B cell (primary cell): ENCODE data around the gene LIPN. TPM values are rescaled to one million over a fixed set of nuclear protein-coding genes. Genes with fewer than 3 reads are reported as not detected.

Source experiments
- ATAC-seq: fragments of 200-7000 bp; cut with Tn5 transposase; one replicate; pipeline ENCODE4 v1.10.0; 2021; ENCODE audit warnings: low read depth, mild to moderate bottlenecking, moderate number of reproducible peaks, moderate library complexity
- CTCF ChIA-PET: fragments of 350-600 bp; sonication (Branson Sonifier 250); formaldehyde crosslinking; loops from one replicate; lab custom pipeline; 2021; ENCODE audit warnings: antibody characterized with exemption, inconsistent platforms; lab: Charles Lee
- POLR2A ChIA-PET: fragments of 350-600 bp; sonication (Branson Sonifier 250); formaldehyde crosslinking; loops from one replicate; lab custom pipeline; 2021; ENCODE audit warnings: antibody characterized with exemption; lab: Charles Lee
- DNase-seq: peaks from one replicate; pipeline ENCODE4 v3.0.0; 2013
- H2AFZ ChIP-seq: 2 replicates; pipeline ENCODE4 v1.6.1; 2012; ENCODE audit warnings: mild to moderate bottlenecking, low read depth, low read length; ENCODE audit not compliant: insufficient read depth, poor library complexity, severe bottlenecking
- H3K27ac ChIP-seq, 2 donors: 1 replicate in 1 of 2; 2 replicates in 1 of 2; pipeline ENCODE4 v1.5.1; 2012 to 2013; ENCODE audit warnings: low read length in 2 of 2, mild to moderate bottlenecking in 2 of 2, moderate library complexity in 1 of 2
- H3K27me3 ChIP-seq, 4 experiments: fragments of 200-600 bp in 1 of 4; sonication (generic) in 1 of 4; replicated peaks in 1 of 4; 1 replicate in 2 of 4; 2 replicates in 2 of 4; pipeline versions ENCODE4 v1.6.1 to v1.7.0; 2013 to 2016; ENCODE audit warnings: low read length in 3 of 4, mild to moderate bottlenecking in 2 of 4, mixed read lengths in 1 of 4, moderate library complexity in 1 of 4; ENCODE audit not compliant: insufficient read depth in 4 of 4, control insufficient read depth in 3 of 4; ENCODE audit errors: control extremely low read depth in 1 of 4
- H3K36me3 ChIP-seq, 2 experiments: replicated peaks in 1 of 2; 1 replicate in 1 of 2; 2 replicates in 1 of 2; pipeline versions ENCODE4 v1.6.1 to v1.7.1; 2013; ENCODE audit warnings: low read length in 1 of 2; ENCODE audit not compliant: insufficient read depth in 2 of 2, control insufficient read depth in 1 of 2; ENCODE audit errors: control extremely low read depth in 1 of 2, extremely low read depth in 1 of 2
- H3K4me1 ChIP-seq, 2 donors: fragments of 200-600 bp in 1 of 2; sonication (generic) in 1 of 2; 1 replicate in 1 of 2; 2 replicates in 1 of 2; pipeline versions ENCODE4 v1.5.1 to v1.6.1; 2013 to 2017; ENCODE audit warnings: low read length in 2 of 2; ENCODE audit not compliant: control insufficient read depth in 2 of 2, insufficient read depth in 2 of 2
- H3K4me2 ChIP-seq: replicated peaks from 2 replicates; pipeline ENCODE3; 2012; ENCODE audit warnings: mild to moderate bottlenecking, low read depth, low read length; ENCODE audit not compliant: poor library complexity, severe bottlenecking
- H3K4me3 ChIP-seq, 5 experiments: fragments of 200-600 bp in 1 of 5; sonication (generic) in 1 of 5; 1 replicate in 3 of 5; 2 replicates in 2 of 5; pipeline versions ENCODE4 v1.5.1 to v1.7.0; 2011 to 2016; ENCODE audit warnings: low read length in 4 of 5, mild to moderate bottlenecking in 4 of 5, low read depth in 2 of 5, control low read depth in 1 of 5, moderate library complexity in 1 of 5; ENCODE audit not compliant: insufficient read depth in 1 of 5; ENCODE audit errors: control extremely low read depth in 1 of 5, extremely low read depth in 1 of 5
- H3K79me2 ChIP-seq: fragments of 200-600 bp; sonication (generic); one replicate; pipeline ENCODE4 v1.6.0; 2016; ENCODE audit warnings: low read length; ENCODE audit not compliant: control insufficient read depth, insufficient read depth
- H3K9ac ChIP-seq: fragments of 200-600 bp; sonication (generic); 2 replicates; pipeline ENCODE4 v1.6.1; 2017; ENCODE audit warnings: mild to moderate bottlenecking, low read length, moderate library complexity
- H3K9me3 ChIP-seq, 3 donors: one replicate each; pipeline versions ENCODE4 v1.6.1 to v1.7.1; 2013; ENCODE audit warnings: low read length in 2 of 3; ENCODE audit not compliant: control insufficient read depth in 2 of 3, insufficient read depth in 1 of 3; ENCODE audit errors: control extremely low read depth in 1 of 3
- H4K20me1 ChIP-seq: 2 replicates; pipeline ENCODE4 v1.6.0; 2012; ENCODE audit warnings: mild to moderate bottlenecking, low read length; ENCODE audit not compliant: insufficient read depth, control insufficient read depth, poor library complexity, severe bottlenecking
- H3K27ac Mint-ChIP-seq: one replicate; pipeline ENCODE4 v1.8.0; 2021; ENCODE audit warnings: mixed read lengths
- H3K27me3 Mint-ChIP-seq: one replicate; pipeline ENCODE4 v1.8.0; 2021; ENCODE audit warnings: mixed read lengths
- H3K4me1 Mint-ChIP-seq: one replicate; pipeline ENCODE4 v1.8.0; 2021; ENCODE audit warnings: mixed read lengths
- H3K4me3 Mint-ChIP-seq: one replicate; pipeline ENCODE4 v1.8.0; 2021; ENCODE audit warnings: mixed read lengths
- H3K9me3 Mint-ChIP-seq: one replicate; pipeline ENCODE4 v1.8.0; 2022; ENCODE audit warnings: mixed read lengths; ENCODE audit not compliant: insufficient read depth
- EZH2 ChIP-seq: IDR thresholded peaks from 2 replicates; pipeline ENCODE4 v1.6.1; 2012; ENCODE audit warnings: borderline replicate concordance, low read depth, mild to moderate bottlenecking, moderate library complexity, low read length; ENCODE audit not compliant: insufficient read depth, poor library complexity, severe bottlenecking
- WGBS: methylation state at CpG from one replicate; pipeline ENCODE4 v1.1.5; 2013; ENCODE audit warnings: missing lambda C conversion rate; ENCODE audit not compliant: insufficient coverage; 5-methylcytosine and 5-hydroxymethylcytosine counted together
- intact Hi-C: fragments of 100-400 bp; cut with micrococcal nuclease; formaldehyde crosslinking; loops from one replicate; pipeline ENCODE4 v1.10.0; 2022
- polyA plus RNA-seq: library from polyadenylated mRNA; depleted of rRNA; stranded (reverse); fragments of >200 nt; gene quantifications from 2 replicates; pipeline ENCODE4 v1.2.3, GENCODE V29; 2012
- total RNA-seq, 2 donors: library from RNA; stranded (reverse); fragments of 120-200 nt in 1 of 2; gene quantifications; 1 replicate in 1 of 2; 2 replicates in 1 of 2; pipeline versions ENCODE4 v1.2.3 to v1.2.4, GENCODE V29; 2013 to 2022
- TF ChIP-seq, protein P1 (sequence below): fragments of 200-600 bp; IDR thresholded peaks from one replicate; pipeline ENCODE4 v1.8.0; 2022; ENCODE audit warnings: antibody characterized with exemption, mild to moderate bottlenecking

LIPN gene
- total and polyA plus RNA-seq, 2 donors (not counting 1 experiment from before 2014, with no cell fraction given): 0.12 TPM; not detected in 1

DNA sequence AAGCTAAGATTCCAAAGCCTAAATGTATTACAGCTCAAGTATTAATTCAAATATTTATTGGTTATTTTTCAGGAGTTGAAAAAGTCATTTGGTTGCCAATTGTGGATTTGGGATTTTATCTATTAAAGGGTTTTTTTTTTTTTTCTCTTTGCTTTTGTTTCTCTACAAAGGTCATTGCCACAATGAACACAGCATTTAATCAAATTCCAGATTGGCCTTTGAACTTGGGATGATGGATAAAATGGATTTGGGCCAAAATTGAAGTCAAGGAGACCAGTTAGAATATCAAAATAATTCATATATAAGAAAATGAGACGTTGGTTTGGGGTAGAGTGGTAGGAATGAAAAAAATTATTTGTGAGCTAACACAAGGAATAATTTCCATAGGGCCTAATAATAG is 9.6 kb downstream of the LIPN start:
- POLR2A ChIA-PET: no interaction called here
- H3K79me2 ChIP-seq: no peaks in the 10 kb centered on the region

DNA sequence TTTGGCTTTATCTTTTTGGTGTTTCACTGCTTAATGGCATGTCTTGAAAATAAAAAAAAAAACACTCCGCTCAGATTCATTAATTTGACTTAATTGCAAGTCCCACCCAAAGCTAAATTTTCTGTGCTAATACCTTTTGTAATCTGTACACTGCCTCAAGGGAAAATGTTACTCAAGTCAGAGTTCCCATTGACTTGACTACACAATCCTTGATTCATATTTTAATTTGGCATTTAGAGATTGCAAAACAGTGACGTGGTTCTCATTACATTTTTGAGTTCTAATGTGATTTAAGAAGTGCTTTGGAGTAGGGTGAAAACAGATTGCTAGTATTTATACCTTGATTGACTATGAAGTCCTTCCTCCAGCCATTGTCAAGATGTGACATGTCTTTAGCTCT is 21.4 kb downstream of the LIPN start:
- WGBS: no CpG with 5 or more reads among the region's 2 CpGs
- Mint-ChIP-seq H3K4me3 (no peak overlapping the region), H3K9me3 (no peaks in the 10 kb centered on the region), H3K4me1 (no peaks in the 10 kb centered on the region), H3K27me3 (peaks cover 3% of the 10 kb centered on the region), H3K27ac (no peak overlapping the region)
- POLR2A ChIA-PET: no interaction called here
- no peaks in the 10 kb centered on the region for H3K4me1 ChIP-seq
- no peak overlapping the region for H3K4me3 ChIP-seq
- TF ChIP-seq, protein P1, sequence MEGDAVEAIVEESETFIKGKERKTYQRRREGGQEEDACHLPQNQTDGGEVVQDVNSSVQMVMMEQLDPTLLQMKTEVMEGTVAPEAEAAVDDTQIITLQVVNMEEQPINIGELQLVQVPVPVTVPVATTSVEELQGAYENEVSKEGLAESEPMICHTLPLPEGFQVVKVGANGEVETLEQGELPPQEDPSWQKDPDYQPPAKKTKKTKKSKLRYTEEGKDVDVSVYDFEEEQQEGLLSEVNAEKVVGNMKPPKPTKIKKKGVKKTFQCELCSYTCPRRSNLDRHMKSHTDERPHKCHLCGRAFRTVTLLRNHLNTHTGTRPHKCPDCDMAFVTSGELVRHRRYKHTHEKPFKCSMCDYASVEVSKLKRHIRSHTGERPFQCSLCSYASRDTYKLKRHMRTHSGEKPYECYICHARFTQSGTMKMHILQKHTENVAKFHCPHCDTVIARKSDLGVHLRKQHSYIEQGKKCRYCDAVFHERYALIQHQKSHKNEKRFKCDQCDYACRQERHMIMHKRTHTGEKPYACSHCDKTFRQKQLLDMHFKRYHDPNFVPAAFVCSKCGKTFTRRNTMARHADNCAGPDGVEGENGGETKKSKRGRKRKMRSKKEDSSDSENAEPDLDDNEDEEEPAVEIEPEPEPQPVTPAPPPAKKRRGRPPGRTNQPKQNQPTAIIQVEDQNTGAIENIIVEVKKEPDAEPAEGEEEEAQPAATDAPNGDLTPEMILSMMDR: no peak
- TF ChIP-seq EZH2: no peak
- no peak overlapping the region for H3K27ac ChIP-seq
- H3K9me3 ChIP-seq: no peaks in the 10 kb centered on the region
- intact Hi-C loops: no loop called here
- H2AFZ ChIP-seq: no peak overlapping the region
- H3K27me3 ChIP-seq: no peaks in the 10 kb centered on the region
- no peak for ATAC-seq
- H3K79me2 ChIP-seq: no peaks in the 10 kb centered on the region
- DNase-seq: no peak
- CTCF ChIA-PET: interaction anchor here (0.7 kb wide), 1 partner anchor 1111 kb away, joined by 3 read pairs; no protein-coding TSS in a partner anchor
- no peak overlapping the region for H3K9ac ChIP-seq
- H4K20me1 ChIP-seq: no peaks in the 10 kb centered on the region
- no peaks in the 10 kb centered on the region for H3K36me3 ChIP-seq
- H3K4me2 ChIP-seq: no peak overlapping the region

More for the DNA sequence above, 9.6 kb downstream of the LIPN start:
- Mint-ChIP-seq H3K9me3 (no peaks in the 10 kb centered on the region), H3K27me3 (no peaks in the 10 kb centered on the region), H3K4me1 (no peaks in the 10 kb centered on the region), H3K27ac (no peak overlapping the region), H3K4me3 (no peak overlapping the region)
- no peak overlapping the region for H3K4me2 ChIP-seq
- H2AFZ ChIP-seq: no peak overlapping the region
- CTCF ChIA-PET: interaction anchor here (0.7 kb wide), 1 partner anchor 10 kb away, joined by 4 read pairs; the partner anchor contains the start of gene LIPN
- DNase-seq: no peak
- H3K27me3 ChIP-seq: no peaks in the 10 kb centered on the region
- no peak for ATAC-seq
- no peaks in the 10 kb centered on the region for H3K36me3 ChIP-seq
- H3K27ac ChIP-seq: no peak overlapping the region
- no CpG with 5 or more reads among the region's 1 CpG for WGBS
- no peak overlapping the region for H3K4me3 ChIP-seq
- TF ChIP-seq, protein P1: no peak
- no peak for TF ChIP-seq EZH2
- H3K4me1 ChIP-seq: no peaks in the 10 kb centered on the region
- no peak overlapping the region for H3K9ac ChIP-seq
- H3K9me3 ChIP-seq: no peaks in the 10 kb centered on the region
- intact Hi-C loops: no loop called here
- no peaks in the 10 kb centered on the region for H4K20me1 ChIP-seq
